HL-60 (cell line): Measurements from ENCODE around the gene COPB1.

ENCODE experiments used
- GABPA ChIP-seq: IDR thresholded peaks from 2 replicates; pipeline ENCODE4 v1.6.1; 2012; ENCODE audit warnings: low read depth
- POLR2AphosphoS5 ChIP-seq: IDR thresholded peaks from 2 replicates; pipeline ENCODE4 v1.6.1; 2012; ENCODE audit warnings: low read depth
- SPI1 ChIP-seq: IDR thresholded peaks from 2 replicates; pipeline ENCODE4 v1.6.1; 2012; ENCODE audit warnings: low read depth, mild to moderate bottlenecking, borderline replicate concordance
- TF ChIP-seq, protein P1 (sequence below): IDR thresholded peaks from one replicate; pipeline ENCODE4 v1.5.1; 2011; ENCODE audit warnings: low read length, control low read depth, inconsistent platforms; ENCODE audit not compliant: insufficient read depth
- TF ChIP-seq, protein P2 (sequence below): IDR thresholded peaks from 2 replicates; pipeline ENCODE4 v1.6.1; 2012; ENCODE audit warnings: low read depth; ENCODE audit not compliant: insufficient replicate concordance

DNA sequence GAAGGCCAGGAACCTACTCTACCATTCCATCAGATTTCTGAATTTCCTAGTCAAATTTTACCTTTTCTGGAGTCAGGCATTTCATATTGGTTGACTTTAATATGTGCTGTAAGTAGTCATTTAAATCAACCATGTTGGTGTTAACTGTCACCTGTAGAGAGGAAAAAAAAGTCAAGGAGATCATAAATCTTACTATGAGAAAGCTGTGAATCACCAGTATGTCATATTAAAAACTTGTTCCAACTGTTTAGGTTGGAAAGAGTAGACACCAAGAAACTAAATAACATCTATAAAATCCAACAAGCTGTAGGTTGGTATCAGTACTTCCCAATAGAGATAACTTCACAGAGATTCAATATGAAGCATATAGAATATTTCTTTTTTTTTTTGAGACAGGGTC lies 39.5 kb downstream of the COPB1 start:
- TF ChIP-seq, protein P1, sequence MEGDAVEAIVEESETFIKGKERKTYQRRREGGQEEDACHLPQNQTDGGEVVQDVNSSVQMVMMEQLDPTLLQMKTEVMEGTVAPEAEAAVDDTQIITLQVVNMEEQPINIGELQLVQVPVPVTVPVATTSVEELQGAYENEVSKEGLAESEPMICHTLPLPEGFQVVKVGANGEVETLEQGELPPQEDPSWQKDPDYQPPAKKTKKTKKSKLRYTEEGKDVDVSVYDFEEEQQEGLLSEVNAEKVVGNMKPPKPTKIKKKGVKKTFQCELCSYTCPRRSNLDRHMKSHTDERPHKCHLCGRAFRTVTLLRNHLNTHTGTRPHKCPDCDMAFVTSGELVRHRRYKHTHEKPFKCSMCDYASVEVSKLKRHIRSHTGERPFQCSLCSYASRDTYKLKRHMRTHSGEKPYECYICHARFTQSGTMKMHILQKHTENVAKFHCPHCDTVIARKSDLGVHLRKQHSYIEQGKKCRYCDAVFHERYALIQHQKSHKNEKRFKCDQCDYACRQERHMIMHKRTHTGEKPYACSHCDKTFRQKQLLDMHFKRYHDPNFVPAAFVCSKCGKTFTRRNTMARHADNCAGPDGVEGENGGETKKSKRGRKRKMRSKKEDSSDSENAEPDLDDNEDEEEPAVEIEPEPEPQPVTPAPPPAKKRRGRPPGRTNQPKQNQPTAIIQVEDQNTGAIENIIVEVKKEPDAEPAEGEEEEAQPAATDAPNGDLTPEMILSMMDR: no peak
- TF ChIP-seq, protein P2, sequence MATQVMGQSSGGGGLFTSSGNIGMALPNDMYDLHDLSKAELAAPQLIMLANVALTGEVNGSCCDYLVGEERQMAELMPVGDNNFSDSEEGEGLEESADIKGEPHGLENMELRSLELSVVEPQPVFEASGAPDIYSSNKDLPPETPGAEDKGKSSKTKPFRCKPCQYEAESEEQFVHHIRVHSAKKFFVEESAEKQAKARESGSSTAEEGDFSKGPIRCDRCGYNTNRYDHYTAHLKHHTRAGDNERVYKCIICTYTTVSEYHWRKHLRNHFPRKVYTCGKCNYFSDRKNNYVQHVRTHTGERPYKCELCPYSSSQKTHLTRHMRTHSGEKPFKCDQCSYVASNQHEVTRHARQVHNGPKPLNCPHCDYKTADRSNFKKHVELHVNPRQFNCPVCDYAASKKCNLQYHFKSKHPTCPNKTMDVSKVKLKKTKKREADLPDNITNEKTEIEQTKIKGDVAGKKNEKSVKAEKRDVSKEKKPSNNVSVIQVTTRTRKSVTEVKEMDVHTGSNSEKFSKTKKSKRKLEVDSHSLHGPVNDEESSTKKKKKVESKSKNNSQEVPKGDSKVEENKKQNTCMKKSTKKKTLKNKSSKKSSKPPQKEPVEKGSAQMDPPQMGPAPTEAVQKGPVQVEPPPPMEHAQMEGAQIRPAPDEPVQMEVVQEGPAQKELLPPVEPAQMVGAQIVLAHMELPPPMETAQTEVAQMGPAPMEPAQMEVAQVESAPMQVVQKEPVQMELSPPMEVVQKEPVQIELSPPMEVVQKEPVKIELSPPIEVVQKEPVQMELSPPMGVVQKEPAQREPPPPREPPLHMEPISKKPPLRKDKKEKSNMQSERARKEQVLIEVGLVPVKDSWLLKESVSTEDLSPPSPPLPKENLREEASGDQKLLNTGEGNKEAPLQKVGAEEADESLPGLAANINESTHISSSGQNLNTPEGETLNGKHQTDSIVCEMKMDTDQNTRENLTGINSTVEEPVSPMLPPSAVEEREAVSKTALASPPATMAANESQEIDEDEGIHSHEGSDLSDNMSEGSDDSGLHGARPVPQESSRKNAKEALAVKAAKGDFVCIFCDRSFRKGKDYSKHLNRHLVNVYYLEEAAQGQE: no peak
- TF ChIP-seq POLR2AphosphoS5: no peak
- no peak for TF ChIP-seq GABPA
- no peak for TF ChIP-seq SPI1
